GM21360 (cell line): ENCODE data around the gene FUT1.
"Not testable (repeated sequence)": the region's sequence is repeated elsewhere in the genome, so short reads cannot be mapped to it uniquely, and the experiment has no call there.

Experiments
- ATAC-seq: cut with Tn5 transposase; IDR thresholded peaks from one replicate; pipeline ENCODE4 v1.9.1; 2021; ENCODE audit warnings: mild to moderate bottlenecking, moderate library complexity; ENCODE audit not compliant: unreplicated experiment

The FUT1 gene

DNA sequence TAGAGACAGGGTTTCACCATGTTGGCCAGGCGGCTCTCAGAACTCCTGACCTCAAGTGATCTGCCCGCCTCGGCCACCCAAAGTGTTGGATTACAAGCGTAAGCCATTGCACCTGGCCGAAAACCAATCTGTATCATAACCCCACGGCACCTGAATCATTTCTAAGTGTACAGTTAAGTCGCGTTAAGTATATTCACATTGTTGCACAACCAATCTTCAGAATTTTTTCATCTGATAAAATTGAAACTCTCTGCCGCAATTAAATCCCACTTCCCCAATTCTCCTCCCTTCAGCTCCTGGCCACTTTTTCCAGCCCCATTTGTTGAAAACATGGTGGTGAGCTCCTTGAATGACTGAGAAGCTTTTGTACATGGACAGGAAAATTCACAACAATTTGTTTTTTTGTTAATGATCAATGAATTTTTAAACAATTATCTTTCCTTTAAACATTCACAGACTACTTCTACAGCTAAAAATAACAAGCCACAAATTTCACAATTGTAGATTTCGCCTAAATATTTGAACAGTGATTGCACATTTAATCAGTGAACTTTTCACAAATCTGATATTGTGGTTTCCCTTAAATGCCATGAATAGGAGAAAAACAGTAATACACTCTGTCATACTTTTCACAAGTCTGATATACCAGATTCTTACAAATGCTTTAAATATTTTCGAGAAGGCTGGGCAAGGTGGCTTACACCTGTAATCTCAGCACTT is 16.7 kb upstream of the FUT1 start:
- no peak for ATAC-seq

DNA sequence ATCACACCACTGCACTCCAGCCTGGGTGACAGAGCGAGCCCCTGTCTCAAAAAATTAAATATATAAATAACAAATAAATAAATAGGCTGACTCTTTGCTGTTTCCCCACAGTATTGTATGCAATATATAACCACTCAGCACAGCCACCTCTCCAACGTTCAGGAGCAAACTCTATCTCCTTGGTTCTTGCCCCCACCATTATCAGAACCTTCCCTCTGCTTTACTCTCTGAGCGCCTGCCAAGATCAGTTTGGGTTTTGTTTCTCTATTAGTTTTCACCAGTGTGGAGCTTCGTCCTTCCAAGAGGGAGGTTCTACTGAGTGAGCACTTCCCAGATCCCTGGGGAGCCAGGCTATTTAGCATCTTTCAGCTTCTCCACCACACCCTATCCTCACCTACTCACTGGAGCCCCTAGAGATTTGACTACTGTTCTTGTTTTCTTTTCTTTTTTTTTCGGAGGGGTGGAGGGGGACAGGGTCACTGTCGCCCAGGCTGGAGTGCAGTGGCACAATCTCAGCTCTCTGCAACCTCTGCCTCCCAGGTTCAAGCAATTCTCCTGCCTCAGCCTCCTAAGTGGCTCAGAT is 15.8 kb upstream of the FUT1 start:
- not testable (repeated sequence) for ATAC-seq

- ATAC-seq: not testable (repeated sequence)
These were observed 13.4 kb upstream of the FUT1 start for GRCh38 chr19:48765816-48766215.

GRCh38 chr19:48760504-48761205 is 8.2 kb upstream of the FUT1 start:
- no peak for ATAC-seq

- ATAC-seq: no peak
These were observed 5.3 kb upstream of the FUT1 start for GRCh38 chr19:48757741-48758144.

GRCh38 chr19:48757089-48757675 is 4.7 kb upstream of the FUT1 start:
- ATAC-seq: no peak

GRCh38 chr19:48756686-48757085 is 4.2 kb upstream of the FUT1 start:
- no peak for ATAC-seq

GRCh38 chr19:48756212-48756611 is 3.8 kb upstream of the FUT1 start:
- no peak for ATAC-seq

DNA sequence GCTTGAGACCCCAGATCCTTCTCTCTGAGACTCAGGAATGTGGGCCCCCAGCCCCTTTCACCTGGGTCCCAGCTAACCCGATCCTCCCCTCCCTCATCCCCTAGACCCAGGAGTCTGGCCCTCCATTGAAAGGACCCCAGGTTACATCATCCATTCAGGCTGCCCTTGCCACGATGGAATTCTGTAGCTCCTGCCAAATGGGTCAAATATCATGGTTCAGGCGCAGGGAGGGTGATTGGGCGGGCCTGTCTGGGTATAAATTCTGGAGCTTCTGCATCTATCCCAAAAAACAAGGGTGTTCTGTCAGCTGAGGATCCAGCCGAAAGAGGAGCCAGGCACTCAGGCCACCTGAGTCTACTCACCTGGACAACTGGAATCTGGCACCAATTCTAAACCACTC is 3.3 kb upstream of the FUT1 start:
- ATAC-seq: no peak

GRCh38 chr19:48755084-48755641 is 2.7 kb upstream of the FUT1 start, which contains the start of gene FGF21:
Gene FGF21, plus strand, starts transcription at chr19:48755524. Its CDS starts 713 bp downstream, at chr19:48756237.
- no peak for ATAC-seq

DNA sequence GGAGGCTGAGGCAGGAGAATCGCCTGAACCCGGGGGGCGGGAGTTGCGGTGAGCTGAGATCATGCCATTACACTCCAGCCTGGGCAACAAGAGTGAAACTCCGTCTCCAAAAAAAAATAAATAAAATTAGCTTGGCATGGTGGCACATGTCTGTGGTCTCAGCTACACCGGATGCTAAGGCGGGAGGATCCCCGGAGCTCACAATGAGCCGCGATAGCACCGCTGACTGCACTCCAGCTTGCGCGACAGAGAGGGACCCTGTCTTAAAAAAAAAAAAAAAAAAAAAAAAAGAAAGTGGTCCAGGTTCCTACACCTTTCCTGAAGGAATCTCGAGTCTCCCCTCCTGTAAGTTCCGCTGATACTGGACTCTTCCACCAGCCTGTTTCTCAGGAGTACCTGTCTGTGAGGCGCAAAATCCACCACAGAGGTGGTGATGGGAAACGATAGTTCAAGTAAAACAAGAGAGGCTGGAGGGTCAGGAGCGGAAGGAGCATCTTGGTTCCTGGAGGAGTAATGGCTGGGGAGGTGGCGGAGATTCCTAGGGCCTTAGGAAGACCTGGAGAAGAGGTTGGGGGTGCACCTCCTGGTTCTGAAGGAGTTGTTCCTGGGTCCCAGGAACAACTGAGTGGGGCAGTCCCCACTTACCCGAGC is 471 bp downstream of the FUT1 start:
- ATAC-seq: no peak

DNA sequence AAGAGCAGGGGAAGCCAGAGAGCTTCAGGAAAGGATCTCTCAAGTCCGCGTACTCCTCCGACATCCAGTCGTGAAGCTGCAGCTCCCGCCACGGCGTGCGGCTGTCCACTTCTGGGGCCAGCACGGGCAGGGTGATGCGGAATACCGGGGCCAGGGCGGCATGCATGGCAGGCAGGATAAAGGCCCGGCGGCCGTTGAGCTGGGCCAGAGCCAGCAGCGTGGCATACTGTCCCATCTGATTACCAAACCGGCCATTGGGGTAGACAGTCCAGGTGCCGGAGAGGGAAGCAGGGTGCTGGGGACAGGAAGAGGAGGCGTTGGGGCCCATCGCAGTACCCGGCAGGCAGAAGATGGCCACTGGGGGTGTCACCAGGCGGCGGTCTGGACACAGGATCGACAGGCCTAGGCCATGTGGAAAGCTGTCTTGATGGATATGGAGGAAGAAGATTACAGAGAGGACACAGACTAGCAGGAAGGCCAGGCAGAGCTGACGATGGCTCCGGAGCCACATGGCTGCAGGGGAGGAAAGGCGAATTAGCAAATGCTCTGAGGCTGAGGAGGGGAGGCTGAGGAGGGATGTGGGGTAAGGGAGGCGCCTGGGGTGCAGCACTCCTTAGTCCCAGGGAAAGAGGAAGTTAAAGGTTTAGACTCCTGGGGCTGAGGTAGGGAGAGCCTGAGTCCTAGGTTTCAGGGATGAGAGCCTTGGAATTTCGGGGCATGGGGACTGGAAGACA is 1.5 kb downstream of the FUT1 start:
- ATAC-seq: no peak

- no peak for ATAC-seq
These were observed 2.1 kb downstream of the FUT1 start for GRCh38 chr19:48750351-48750750.

DNA sequence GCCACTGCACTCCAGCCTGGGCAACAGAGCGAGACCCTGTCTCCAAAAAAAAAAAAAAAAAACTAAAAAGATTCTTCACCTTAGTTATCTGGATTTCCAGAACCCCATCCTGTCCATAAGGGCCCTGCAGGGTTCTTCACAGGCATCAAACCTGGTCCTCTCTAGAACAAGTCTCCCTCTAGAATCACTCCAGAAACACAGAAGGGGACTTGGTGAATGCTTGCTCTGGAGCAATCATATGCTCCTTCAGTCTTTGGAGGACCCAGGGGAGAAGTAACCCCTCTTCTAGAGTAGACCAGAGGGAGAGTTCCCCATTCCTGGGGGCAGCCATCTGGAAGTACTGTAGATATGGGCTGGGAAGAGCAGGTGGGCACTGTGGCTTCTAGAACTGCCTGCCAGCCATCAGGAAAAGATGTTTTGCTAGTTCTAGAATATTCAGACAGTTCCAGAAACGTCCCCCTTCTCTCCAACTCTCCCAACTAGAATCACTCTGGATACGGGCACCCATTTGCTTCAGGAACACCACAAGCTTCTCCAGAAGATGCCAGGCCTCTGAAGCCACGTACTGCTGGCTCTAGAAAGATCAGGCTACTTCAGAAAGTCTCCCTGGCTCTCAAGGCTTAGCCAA is 2.8 kb downstream of the FUT1 start:
- ATAC-seq: no peak

GRCh38 chr19:48746738-48747575 is 5.5 kb downstream of the FUT1 start, which contains the start of gene IZUMO1:
Gene IZUMO1, minus strand, starts transcription at chr19:48746909. Its CDS starts 1,050 bp downstream, at chr19:48745859.
- ATAC-seq: no peak

DNA sequence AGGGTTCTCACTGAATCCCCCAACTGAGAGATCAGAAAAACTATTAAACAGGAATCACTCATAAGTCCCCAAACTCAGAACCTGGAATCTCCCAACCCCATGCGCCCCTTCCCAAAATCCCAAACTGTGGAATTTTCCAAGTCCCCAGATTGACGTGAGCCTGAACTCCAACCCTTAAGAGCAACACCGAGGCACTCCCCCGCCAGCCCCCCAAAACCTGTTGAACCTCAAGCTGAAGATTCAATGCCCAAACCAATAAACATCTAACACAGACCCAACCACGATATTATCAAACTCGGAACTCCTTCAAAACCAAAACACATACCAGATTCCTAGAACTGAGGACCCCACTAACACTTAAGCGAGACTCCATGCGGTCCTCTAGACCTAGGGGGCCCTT is 6.3 kb downstream of the FUT1 start:
- ATAC-seq: no peak

- no peak for ATAC-seq
These were observed 7.0 kb downstream of the FUT1 start for GRCh38 chr19:48745208-48745995.

DNA sequence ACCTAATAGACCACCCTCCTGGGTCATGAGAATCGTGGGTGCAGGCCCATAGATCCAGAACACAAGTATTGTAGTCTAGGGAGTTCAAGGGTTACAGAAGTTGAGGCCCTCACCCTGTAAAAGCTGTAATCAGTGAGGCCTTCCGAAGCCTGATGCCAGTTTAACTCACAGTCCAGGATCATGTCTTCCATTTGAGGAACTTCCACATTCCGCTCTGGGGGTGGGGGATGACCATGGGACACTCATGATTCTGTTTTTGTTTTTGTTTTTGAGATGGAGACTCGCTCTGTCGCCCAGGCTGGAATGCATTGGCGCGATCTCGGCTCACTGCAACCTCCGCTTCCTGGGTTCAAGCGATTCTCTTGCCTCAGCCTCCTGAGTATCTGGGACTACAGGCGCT is 10.3 kb downstream of the FUT1 start:
- no peak for ATAC-seq
